HepG2 (cell line): ENCODE measurements around the gene IL12A. TPM values are rescaled to one million over a fixed set of nuclear protein-coding genes. Genes with fewer than 3 reads are reported as not detected.

Experiments used
- ARHGAP35 ChIP-seq: sonication (generic); formaldehyde crosslinking; IDR thresholded peaks from 2 replicates; pipeline ENCODE4 v1.9.0; 2022; ENCODE audit warnings: mild to moderate bottlenecking, inconsistent platforms, moderate library complexity, missing genetic modification reagents, borderline replicate concordance
- ATM ChIP-seq: fragments of 450-650 bp; IDR thresholded peaks from 2 replicates; pipeline ENCODE4 v1.7.1; 2017; ENCODE audit warnings: mild to moderate bottlenecking, borderline replicate concordance
- GFI1 ChIP-seq: sonication (generic); formaldehyde crosslinking; IDR thresholded peaks from 2 replicates; pipeline ENCODE4 v1.5.0; 2020; ENCODE audit warnings: missing genetic modification reagents, mild to moderate bottlenecking, borderline replicate concordance
- GTF3A ChIP-seq: sonication (generic); formaldehyde crosslinking; conservative IDR thresholded peaks from 2 replicates; pipeline ENCODE4 v1.4.0; 2020; ENCODE audit warnings: mild to moderate bottlenecking, missing genetic modification reagents
- HMG20A ChIP-seq: IDR thresholded peaks from 2 replicates; pipeline ENCODE4 v1.6.1; 2016; ENCODE audit warnings: borderline replicate concordance
- HNF4A ChIP-seq: sonication (generic); formaldehyde crosslinking; IDR thresholded peaks from 2 replicates; pipeline ENCODE4 v1.4.0; 2020; ENCODE audit warnings: missing genetic modification reagents
- MTERF4 ChIP-seq: sonication (generic); formaldehyde crosslinking; IDR thresholded peaks from 2 replicates; pipeline ENCODE4 v1.8.0; 2023; ENCODE audit warnings: mild to moderate bottlenecking, missing genetic modification reagents
- NCOA2 ChIP-seq: sonication (generic); formaldehyde crosslinking; IDR thresholded peaks from 2 replicates; pipeline ENCODE4 v1.8.0; 2022; ENCODE audit warnings: inconsistent platforms
- PAF1 ChIP-seq: IDR thresholded peaks from 2 replicates; pipeline ENCODE4 v1.6.1; 2016; ENCODE audit warnings: missing genetic modification reagents, missing compliant biosample characterization
- PAXIP1 ChIP-seq: sonication (generic); formaldehyde crosslinking; conservative IDR thresholded peaks from 2 replicates; pipeline ENCODE4 v1.4.0; 2020; ENCODE audit warnings: mild to moderate bottlenecking, missing genetic modification reagents, moderate library complexity
- TCF12 ChIP-seq, 2 experiments: fragments of 450-650 bp in 1 of 2; sonication (generic) in 1 of 2; formaldehyde crosslinking in 1 of 2; IDR thresholded peaks; 2 replicates each; pipeline versions ENCODE4 v1.6.1 to v1.8.0; 2017 to 2022; ENCODE audit warnings: antibody characterized with exemption in 1 of 2, mild to moderate bottlenecking in 1 of 2, missing genetic modification reagents in 1 of 2, moderate library complexity in 1 of 2
- YEATS2 ChIP-seq: sonication (generic); formaldehyde crosslinking; IDR thresholded peaks from 2 replicates; pipeline ENCODE4 v1.4.0; 2020; ENCODE audit warnings: missing genetic modification reagents, borderline replicate concordance
- ZNF3 ChIP-seq: IDR thresholded peaks from 2 replicates; pipeline ENCODE4 v1.7.0; 2017; ENCODE audit warnings: inconsistent platforms
- polyA plus RNA-seq, 8 experiments: library from polyadenylated mRNA; depleted of rRNA in 3 of 8; stranded (reverse) in 7 of 8; unstranded in 1 of 8; fragments of >200 nt; fragmentation: Illumina TruSeq in 4 of 8; extraction: Trizol in 4 of 8; gene quantifications; 2 replicates each; pipeline versions ENCODE4 v1.2.1 to v1.2.3, GENCODE V29; 2011 to 2016; ENCODE audit warnings: low read depth in 4 of 8, missing spikeins in 1 of 8, mixed read lengths in 1 of 8; ENCODE audit not compliant: insufficient read depth in 1 of 8
- total RNA-seq, 5 experiments: library from RNA; depleted of rRNA; stranded (reverse); fragments of >200 nt; fragmentation: Illumina TruSeq; extraction: Trizol; gene quantifications; 2 replicates each; pipeline ENCODE4 v1.2.3, GENCODE V29; 2016; ENCODE audit warnings: low read depth in 1 of 5
- TF ChIP-seq, protein P1 (sequence below), 2 experiments: sonication (generic) in 1 of 2; formaldehyde crosslinking in 1 of 2; IDR thresholded peaks; 2 replicates each; pipeline versions ENCODE4 v1.6.1 to v1.9.0; 2014 to 2022; ENCODE audit warnings: antibody characterized with exemption in 1 of 2, borderline replicate concordance in 1 of 2, inconsistent platforms in 1 of 2, low read depth in 1 of 2, missing genetic modification reagents in 1 of 2
- TF ChIP-seq, protein P2 (sequence below): sonication (generic); formaldehyde crosslinking; IDR thresholded peaks from 2 replicates; pipeline ENCODE4 v1.4.0; 2020; ENCODE audit warnings: missing genetic modification reagents
- TF ChIP-seq, protein P3 (sequence below): conservative IDR thresholded peaks from 2 replicates; pipeline ENCODE4 v1.6.1; 2018; ENCODE audit warnings: missing genetic modification reagents

Gene IL12A
- total and polyA plus RNA-seq, 2 of the 13 experiments (the other 11 are each of a cell fraction or from before 2014, with no cell fraction given): 0.36 to 1.1 TPM

- TF ChIP-seq PAXIP1 (peak; percentile 44; the same call in 1 of the 2 replicates), MTERF4 (no peak), HMG20A (peak; percentile 80), ARHGAP35 (CRISPR knock-in tag) (no peak), GTF3A (no peak), GFI1 (CRISPR knock-in tag) (no peak), ATM (no peak), ZNF3 (CRISPR knock-in tag) (0 out of 2 replicates have a peak, but pooled peaks have one; percentile 41), TCF12 (IDR thresholded peaks at IDR 0.05) (no peak), TCF12 (CRISPR knock-in tag; IDR thresholded peaks at IDR 0.05) (no peak), NCOA2 (CRISPR knock-in tag) (peak; percentile 13; the same call in 1 of the 2 replicates), HNF4A (CRISPR knock-in tag) (peak; percentile 74), YEATS2 (CRISPR knock-in tag) (no peak), PAF1 (CRISPR knock-in tag) (no peak)
- TF ChIP-seq, protein P1, sequence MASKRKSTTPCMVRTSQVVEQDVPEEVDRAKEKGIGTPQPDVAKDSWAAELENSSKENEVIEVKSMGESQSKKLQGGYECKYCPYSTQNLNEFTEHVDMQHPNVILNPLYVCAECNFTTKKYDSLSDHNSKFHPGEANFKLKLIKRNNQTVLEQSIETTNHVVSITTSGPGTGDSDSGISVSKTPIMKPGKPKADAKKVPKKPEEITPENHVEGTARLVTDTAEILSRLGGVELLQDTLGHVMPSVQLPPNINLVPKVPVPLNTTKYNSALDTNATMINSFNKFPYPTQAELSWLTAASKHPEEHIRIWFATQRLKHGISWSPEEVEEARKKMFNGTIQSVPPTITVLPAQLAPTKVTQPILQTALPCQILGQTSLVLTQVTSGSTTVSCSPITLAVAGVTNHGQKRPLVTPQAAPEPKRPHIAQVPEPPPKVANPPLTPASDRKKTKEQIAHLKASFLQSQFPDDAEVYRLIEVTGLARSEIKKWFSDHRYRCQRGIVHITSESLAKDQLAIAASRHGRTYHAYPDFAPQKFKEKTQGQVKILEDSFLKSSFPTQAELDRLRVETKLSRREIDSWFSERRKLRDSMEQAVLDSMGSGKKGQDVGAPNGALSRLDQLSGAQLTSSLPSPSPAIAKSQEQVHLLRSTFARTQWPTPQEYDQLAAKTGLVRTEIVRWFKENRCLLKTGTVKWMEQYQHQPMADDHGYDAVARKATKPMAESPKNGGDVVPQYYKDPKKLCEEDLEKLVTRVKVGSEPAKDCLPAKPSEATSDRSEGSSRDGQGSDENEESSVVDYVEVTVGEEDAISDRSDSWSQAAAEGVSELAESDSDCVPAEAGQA (IDR thresholded peaks at IDR 0.05; ENCODE audit: low read depth): no peak
- TF ChIP-seq, protein P1 (CRISPR knock-in tag; IDR thresholded peaks at IDR 0.05; ENCODE audit: borderline replicate concordance): no peak
- TF ChIP-seq, protein P2, sequence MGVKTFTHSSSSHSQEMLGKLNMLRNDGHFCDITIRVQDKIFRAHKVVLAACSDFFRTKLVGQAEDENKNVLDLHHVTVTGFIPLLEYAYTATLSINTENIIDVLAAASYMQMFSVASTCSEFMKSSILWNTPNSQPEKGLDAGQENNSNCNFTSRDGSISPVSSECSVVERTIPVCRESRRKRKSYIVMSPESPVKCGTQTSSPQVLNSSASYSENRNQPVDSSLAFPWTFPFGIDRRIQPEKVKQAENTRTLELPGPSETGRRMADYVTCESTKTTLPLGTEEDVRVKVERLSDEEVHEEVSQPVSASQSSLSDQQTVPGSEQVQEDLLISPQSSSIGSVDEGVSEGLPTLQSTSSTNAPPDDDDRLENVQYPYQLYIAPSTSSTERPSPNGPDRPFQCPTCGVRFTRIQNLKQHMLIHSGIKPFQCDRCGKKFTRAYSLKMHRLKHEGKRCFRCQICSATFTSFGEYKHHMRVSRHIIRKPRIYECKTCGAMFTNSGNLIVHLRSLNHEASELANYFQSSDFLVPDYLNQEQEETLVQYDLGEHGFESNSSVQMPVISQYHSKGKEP (CRISPR knock-in tag): no peak
- TF ChIP-seq, protein P3, sequence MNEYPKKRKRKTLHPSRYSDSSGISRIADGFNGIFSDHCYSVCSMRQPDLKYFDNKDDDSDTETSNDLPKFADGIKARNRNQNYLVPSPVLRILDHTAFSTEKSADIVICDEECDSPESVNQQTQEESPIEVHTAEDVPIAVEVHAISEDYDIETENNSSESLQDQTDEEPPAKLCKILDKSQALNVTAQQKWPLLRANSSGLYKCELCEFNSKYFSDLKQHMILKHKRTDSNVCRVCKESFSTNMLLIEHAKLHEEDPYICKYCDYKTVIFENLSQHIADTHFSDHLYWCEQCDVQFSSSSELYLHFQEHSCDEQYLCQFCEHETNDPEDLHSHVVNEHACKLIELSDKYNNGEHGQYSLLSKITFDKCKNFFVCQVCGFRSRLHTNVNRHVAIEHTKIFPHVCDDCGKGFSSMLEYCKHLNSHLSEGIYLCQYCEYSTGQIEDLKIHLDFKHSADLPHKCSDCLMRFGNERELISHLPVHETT (CRISPR knock-in tag): no peak
Measured at GRCh38 chr3:159977295-159977694, 11.3 kb upstream of the IL12A start (continued).
